Measurements from ENCODE around the gene SGTA.

SGTA gene

DNA sequence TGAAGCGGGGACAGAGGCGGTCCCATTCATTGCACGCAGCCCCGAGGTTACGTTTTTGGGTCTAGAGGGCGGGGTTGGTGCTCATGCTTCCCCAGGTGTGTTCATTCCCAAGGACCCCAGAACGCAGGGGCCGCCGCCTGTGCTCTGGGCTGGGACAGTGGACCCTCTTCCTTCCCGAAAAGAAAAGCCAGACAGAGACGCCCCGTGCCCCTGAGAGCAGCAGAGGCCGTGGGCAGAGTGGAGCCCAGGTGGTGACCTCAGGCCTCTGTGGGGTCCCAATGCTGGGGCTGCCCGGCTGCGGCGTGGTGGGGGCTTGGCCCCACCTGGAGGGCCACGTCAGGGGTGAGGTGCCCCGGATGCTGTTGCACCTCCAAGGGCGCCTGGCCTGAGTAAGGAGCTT, 15.4 kb downstream of the SGTA start:
- Histone ChIP-seq H3K9me3 (ENCODE audit: insufficient read depth, low read depth, low read length) (no peaks in the 10 kb centered on the region), H3K79me2 (ENCODE audit: insufficient read depth, low read length) (peaks cover 40% of the 10 kb centered on the region), H3K4me1 (ENCODE audit: insufficient read depth, low read length, poor library complexity, severe bottlenecking) (no peaks in the 10 kb centered on the region), H3K9ac (ENCODE audit: low read depth, low read length, poor library complexity, severe bottlenecking) (no peak overlapping the region), H3F3A (ENCODE audit: low read depth) (no peaks in the 10 kb centered on the region), H3K4me3 (ENCODE audit: low read length, poor library complexity, severe bottlenecking) (no peak overlapping the region), H4K20me1 (ENCODE audit: insufficient read depth, low read length, poor library complexity, severe bottlenecking) (peaks cover 22% of the 10 kb centered on the region), H3K36me3 (ENCODE audit: insufficient read depth, low read length) (peaks cover 56% of the 10 kb centered on the region; the same call in 1 of the 2 replicates), H3K27me3 (ENCODE audit: insufficient read depth, low read length, poor library complexity, severe bottlenecking) (no peaks in the 10 kb centered on the region), H2AFZ (ENCODE audit: low read length) (no peak overlapping the region), H3K9me2 (replicated peaks; ENCODE audit: low read depth, low read length) (no peaks in the 10 kb centered on the region), H3K4me2 (ENCODE audit: low read depth, low read length, poor library complexity, severe bottlenecking) (no peak overlapping the region)
- TF ChIP-seq, protein P1, sequence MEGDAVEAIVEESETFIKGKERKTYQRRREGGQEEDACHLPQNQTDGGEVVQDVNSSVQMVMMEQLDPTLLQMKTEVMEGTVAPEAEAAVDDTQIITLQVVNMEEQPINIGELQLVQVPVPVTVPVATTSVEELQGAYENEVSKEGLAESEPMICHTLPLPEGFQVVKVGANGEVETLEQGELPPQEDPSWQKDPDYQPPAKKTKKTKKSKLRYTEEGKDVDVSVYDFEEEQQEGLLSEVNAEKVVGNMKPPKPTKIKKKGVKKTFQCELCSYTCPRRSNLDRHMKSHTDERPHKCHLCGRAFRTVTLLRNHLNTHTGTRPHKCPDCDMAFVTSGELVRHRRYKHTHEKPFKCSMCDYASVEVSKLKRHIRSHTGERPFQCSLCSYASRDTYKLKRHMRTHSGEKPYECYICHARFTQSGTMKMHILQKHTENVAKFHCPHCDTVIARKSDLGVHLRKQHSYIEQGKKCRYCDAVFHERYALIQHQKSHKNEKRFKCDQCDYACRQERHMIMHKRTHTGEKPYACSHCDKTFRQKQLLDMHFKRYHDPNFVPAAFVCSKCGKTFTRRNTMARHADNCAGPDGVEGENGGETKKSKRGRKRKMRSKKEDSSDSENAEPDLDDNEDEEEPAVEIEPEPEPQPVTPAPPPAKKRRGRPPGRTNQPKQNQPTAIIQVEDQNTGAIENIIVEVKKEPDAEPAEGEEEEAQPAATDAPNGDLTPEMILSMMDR (conservative IDR thresholded peaks at IDR 0.05; ENCODE audit: low read length) = no peak
- no peak for TF ChIP-seq EZH2phosphoT487 (IDR thresholded peaks at IDR 0.05; ENCODE audit: borderline replicate concordance)

DNA sequence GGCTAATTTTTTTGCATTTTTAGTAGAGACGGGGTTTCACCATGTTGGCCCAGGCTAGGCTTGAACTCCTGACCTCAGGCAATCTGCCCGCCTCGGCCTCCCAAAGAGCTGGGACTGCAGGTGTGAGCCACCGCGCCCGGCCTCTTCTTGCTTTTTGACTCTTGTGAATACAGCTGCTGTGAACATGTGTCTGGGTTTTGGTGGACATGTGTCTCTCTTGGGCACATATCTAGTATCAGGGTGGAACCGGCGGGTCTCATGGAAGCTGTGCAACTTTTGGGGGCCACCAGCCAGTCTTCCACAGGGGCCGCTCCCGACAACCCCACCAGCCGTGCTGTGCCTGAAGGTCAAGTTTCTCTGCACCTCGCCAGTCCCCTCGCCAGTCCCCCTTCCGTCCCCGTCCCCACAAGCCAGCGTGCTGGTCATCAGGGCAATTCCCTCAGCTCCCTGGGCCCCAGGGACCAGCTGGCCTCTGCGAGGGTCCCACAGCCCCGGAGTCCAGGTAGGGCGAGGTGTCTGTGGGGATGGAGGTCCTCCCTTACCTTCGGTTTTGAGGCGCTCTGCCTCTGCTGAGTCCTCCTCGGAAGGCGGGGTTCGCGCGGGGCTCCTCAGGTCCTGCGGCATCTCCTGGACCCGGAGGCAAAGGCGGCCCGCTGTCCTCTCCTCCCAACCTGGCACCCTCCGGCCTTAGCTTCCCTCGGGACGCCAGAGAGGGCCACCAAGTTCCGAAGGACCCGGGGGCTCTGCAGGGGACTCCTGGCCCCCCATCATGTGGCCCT, 16.3 kb downstream of the SGTA start:
- Histone ChIP-seq H3K9me3 (ENCODE audit: insufficient read depth, low read depth, low read length) (no peaks in the 10 kb centered on the region), H3K27me3 (ENCODE audit: insufficient read depth, low read length, poor library complexity, severe bottlenecking) (no peaks in the 10 kb centered on the region), H3K4me3 (ENCODE audit: low read length, poor library complexity, severe bottlenecking) (no peak overlapping the region), H4K20me1 (ENCODE audit: insufficient read depth, low read length, poor library complexity, severe bottlenecking) (peaks cover 18% of the 10 kb centered on the region), H3K9ac (ENCODE audit: low read depth, low read length, poor library complexity, severe bottlenecking) (no peak overlapping the region), H3F3A (ENCODE audit: low read depth) (no peaks in the 10 kb centered on the region), H3K9me2 (replicated peaks; ENCODE audit: low read depth, low read length) (no peaks in the 10 kb centered on the region), H3K4me1 (ENCODE audit: insufficient read depth, low read length, poor library complexity, severe bottlenecking) (no peaks in the 10 kb centered on the region), H3K4me2 (ENCODE audit: low read depth, low read length, poor library complexity, severe bottlenecking) (no peak overlapping the region), H3K36me3 (ENCODE audit: insufficient read depth, low read length) (peaks cover 66% of the 10 kb centered on the region; the same call in 1 of the 2 replicates), H3K79me2 (ENCODE audit: insufficient read depth, low read length) (peaks cover 31% of the 10 kb centered on the region), H2AFZ (ENCODE audit: low read length) (no peak overlapping the region)
- TF ChIP-seq, protein P1 (conservative IDR thresholded peaks at IDR 0.05; ENCODE audit: low read length) = no peak
- TF ChIP-seq EZH2phosphoT487 (IDR thresholded peaks at IDR 0.05; ENCODE audit: borderline replicate concordance) = no peak

DNA sequence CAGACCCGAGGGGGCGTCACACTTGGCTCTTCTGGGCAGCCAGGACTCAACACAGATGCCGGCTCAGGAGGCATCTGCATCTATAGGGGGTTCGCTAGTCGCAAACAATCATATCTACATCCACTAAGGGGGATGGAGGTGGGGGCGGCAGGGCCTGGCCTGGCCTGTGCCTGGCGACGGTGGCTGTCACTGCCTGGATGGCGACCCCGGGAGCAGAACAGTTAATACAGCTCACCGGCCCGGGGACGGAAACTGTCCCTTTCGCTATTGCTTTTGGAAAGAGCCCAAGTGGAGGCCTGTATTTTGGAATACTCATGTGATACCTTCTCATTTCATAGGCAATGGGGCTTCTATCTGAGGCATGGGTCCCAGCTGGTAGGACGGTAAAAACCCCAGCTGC, 17.7 kb downstream of the SGTA start:
- Histone ChIP-seq H3K9me2 (replicated peaks; ENCODE audit: low read depth, low read length) (no peaks in the 10 kb centered on the region), H3K4me1 (ENCODE audit: insufficient read depth, low read length, poor library complexity, severe bottlenecking) (no peaks in the 10 kb centered on the region), H2AFZ (ENCODE audit: low read length) (no peak overlapping the region), H3K27me3 (ENCODE audit: insufficient read depth, low read length, poor library complexity, severe bottlenecking) (no peaks in the 10 kb centered on the region), H3K36me3 (ENCODE audit: insufficient read depth, low read length) (peaks cover 76% of the 10 kb centered on the region; the same call in 1 of the 2 replicates), H3K4me3 (ENCODE audit: low read length, poor library complexity, severe bottlenecking) (no peak overlapping the region), H4K20me1 (ENCODE audit: insufficient read depth, low read length, poor library complexity, severe bottlenecking) (peaks cover 16% of the 10 kb centered on the region), H3K4me2 (ENCODE audit: low read depth, low read length, poor library complexity, severe bottlenecking) (no peak overlapping the region), H3F3A (ENCODE audit: low read depth) (no peaks in the 10 kb centered on the region), H3K9ac (ENCODE audit: low read depth, low read length, poor library complexity, severe bottlenecking) (no peak overlapping the region), H3K9me3 (ENCODE audit: insufficient read depth, low read depth, low read length) (no peaks in the 10 kb centered on the region), H3K79me2 (ENCODE audit: insufficient read depth, low read length) (peaks cover 20% of the 10 kb centered on the region; the same call in 1 of the 2 replicates)
- TF ChIP-seq, protein P1 (conservative IDR thresholded peaks at IDR 0.05; ENCODE audit: low read length) = no peak
- TF ChIP-seq EZH2phosphoT487 (IDR thresholded peaks at IDR 0.05; ENCODE audit: borderline replicate concordance) = no peak
